ENCODE data around the gene TGFA.

Gene TGFA

DNA sequence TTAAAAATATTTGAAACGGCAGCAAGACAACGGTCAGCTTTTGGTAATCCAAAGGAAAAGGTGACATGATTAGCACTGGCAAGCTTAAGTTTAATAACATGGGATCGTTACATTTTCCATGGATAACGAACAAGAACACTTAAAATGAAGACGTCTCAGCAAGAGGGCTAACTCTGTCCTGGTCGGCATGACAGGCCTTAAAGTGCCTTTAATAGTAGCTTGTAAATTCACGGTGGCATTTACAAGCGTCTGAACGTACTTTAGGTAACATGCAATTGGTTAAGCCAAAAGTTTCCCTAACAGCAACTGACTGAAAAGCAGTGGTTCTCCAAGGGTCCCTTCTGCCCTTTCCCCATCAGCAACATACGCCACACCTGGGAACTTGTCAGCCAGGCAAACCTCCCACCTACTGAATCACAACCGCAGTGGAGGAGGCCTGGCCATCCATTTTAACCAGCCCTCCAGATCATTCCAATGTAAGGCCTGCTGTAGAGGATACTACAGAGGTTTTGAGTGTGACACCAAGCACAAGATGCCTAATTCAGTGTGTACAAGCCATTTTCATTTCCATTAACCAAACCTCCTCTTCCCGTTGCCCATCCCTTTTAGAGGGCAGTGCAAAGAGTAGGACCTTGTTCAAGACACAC, 4.4 kb downstream of the TGFA start:
- Histone ChIP-seq H3K4me1 (ENCODE audit: control insufficient read depth, insufficient read depth, low read length) (no peaks in the 10 kb centered on the region), H3K9ac (ENCODE audit: low read length) (no peak overlapping the region), H3K27ac (ENCODE audit: low read depth, low read length) (no peak overlapping the region), H3K36me3 (ENCODE audit: control insufficient read depth, insufficient read depth, low read length) (no peaks in the 10 kb centered on the region), H3K27me3 (ENCODE audit: control insufficient read depth, insufficient read depth, low read length) (peaks cover 6% of the 10 kb centered on the region), H3K4me3 (ENCODE audit: low read length) (no peak overlapping the region)

DNA sequence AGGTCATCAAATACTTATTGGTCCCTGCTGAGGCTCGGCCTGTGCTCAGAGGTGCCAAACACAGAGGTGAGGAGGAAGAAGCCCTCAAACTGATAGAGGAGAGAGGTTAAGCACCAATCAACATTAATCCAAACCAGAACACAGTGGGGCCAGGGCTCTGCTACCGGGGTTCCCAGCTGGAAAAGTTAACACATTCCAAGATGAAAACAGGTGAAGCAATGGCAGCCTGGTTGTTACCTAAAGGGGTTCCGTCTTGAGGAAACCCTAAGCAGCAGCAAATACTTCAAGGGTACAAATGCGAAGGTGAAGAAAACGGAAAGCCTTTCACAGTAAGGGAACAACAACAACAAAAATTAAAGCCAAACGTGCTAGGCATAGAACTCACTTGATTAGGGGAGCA, 5.4 kb downstream of the TGFA start:
- no peaks in the 10 kb centered on the region for H3K36me3 ChIP-seq (ENCODE audit: control insufficient read depth, insufficient read depth, low read length)
- no peak overlapping the region for H3K27ac ChIP-seq (ENCODE audit: low read depth, low read length)
- H3K27me3 ChIP-seq (ENCODE audit: control insufficient read depth, insufficient read depth, low read length) = peaks cover 2% of the 10 kb centered on the region
- H3K9ac ChIP-seq (ENCODE audit: low read length) = no peak overlapping the region
- no peak overlapping the region for H3K4me3 ChIP-seq (ENCODE audit: low read length)
- H3K4me1 ChIP-seq (ENCODE audit: control insufficient read depth, insufficient read depth, low read length) = no peaks in the 10 kb centered on the region

DNA sequence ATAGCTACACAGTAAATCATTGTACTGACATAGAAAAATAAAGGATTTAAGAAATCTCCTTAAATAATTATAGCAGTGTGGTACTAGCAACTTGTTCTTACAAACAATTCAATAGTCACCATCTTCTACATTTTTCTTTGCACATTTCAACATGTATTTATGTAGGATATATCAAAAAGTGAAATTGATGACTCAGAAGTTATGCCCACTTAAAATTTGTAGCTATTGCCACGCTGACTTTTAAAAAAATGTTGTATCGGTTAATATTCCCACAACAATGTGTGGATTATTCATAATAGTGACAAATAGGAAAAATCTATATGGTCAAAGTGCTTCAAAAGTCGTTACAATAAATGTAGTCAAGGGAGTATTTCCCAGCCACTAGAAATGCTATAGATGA, 6.7 kb downstream of the TGFA start:
- Histone ChIP-seq H3K27me3 (ENCODE audit: control insufficient read depth, insufficient read depth, low read length) (no peaks in the 10 kb centered on the region), H3K4me3 (ENCODE audit: low read length) (no peak overlapping the region), H3K9ac (ENCODE audit: low read length) (no peak overlapping the region), H3K27ac (ENCODE audit: low read depth, low read length) (no peak overlapping the region), H3K4me1 (ENCODE audit: control insufficient read depth, insufficient read depth, low read length) (no peaks in the 10 kb centered on the region), H3K36me3 (ENCODE audit: control insufficient read depth, insufficient read depth, low read length) (no peaks in the 10 kb centered on the region)

DNA sequence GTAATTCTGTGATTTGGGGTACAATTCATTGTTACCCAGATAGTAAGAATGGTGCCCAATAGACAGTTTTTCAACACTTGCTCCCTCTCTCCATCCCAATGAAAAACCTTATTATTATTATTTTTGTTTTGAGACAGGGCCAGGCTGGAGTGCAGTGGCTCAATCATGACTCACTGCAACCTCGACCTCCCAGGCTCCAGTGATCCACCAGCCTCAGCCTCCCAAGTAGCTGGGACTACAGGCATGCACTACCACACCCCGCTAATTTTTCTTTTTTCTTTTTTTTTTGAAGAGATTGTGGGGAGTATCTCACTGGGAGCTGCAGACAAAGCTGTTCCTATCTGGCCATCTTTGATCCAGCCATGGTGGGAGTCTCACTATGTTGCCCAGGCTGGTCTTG, 7.2 kb downstream of the TGFA start:
- Histone ChIP-seq H3K36me3 (ENCODE audit: control insufficient read depth, insufficient read depth, low read length) (no peaks in the 10 kb centered on the region), H3K4me1 (ENCODE audit: control insufficient read depth, insufficient read depth, low read length) (no peaks in the 10 kb centered on the region), H3K4me3 (ENCODE audit: low read length) (no peak overlapping the region), H3K27me3 (ENCODE audit: control insufficient read depth, insufficient read depth, low read length) (no peaks in the 10 kb centered on the region), H3K27ac (ENCODE audit: low read depth, low read length) (no peak overlapping the region), H3K9ac (ENCODE audit: low read length) (no peak overlapping the region)

DNA sequence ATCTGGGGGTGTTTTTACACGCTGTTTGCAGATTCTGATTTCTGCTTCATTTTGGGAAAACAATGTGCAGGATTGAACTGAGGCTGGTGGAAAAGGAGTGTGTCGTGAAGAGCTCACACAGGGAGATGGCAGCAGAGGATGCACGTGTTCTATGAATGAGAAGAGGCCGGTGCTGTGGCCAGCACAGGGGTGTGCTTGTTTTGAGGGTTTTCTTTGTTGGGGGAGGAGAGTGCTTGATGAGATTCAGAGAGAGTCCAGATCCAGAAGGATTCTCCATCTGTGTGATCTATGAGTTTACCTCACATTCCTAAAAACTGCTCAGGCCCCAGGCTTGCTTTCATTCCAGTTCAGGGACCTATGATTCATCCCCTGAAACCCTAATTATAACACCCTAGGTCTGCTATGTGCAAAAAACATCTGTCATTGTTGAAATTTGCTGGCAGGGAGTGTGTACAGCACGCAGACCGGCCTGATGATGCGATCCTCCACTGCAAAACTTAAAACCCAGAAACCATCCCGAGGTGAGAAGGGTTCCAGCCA, 12.1 kb downstream of the TGFA start:
- H3K4me3 ChIP-seq (ENCODE audit: low read length) = no peak overlapping the region
- no peaks in the 10 kb centered on the region for H3K36me3 ChIP-seq (ENCODE audit: control insufficient read depth, insufficient read depth, low read length)
- H3K4me1 ChIP-seq (ENCODE audit: control insufficient read depth, insufficient read depth, low read length) = no peaks in the 10 kb centered on the region
- no peak overlapping the region for H3K27ac ChIP-seq (ENCODE audit: low read depth, low read length)
- no peak overlapping the region for H3K9ac ChIP-seq (ENCODE audit: low read length)
- no peaks in the 10 kb centered on the region for H3K27me3 ChIP-seq (ENCODE audit: control insufficient read depth, insufficient read depth, low read length)

DNA sequence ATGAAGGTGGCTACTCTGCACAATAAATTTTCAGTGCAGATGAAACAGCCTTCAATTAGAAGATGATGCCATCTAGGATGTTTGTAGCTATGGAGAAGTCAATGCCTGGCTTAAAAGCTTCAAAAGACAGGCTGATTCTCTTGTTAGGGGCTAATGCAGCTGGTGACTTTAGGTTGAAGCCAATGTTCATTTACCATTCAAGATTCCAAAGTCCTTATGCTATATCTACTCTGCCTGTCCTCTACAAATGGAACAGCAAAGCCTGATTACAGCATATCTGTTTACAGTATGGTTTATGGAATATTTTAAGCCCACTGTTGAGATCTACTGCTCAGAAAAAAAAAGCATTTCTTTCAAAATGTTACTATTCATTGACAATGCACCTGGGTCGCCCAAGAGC, 15.8 kb downstream of the TGFA start:
- H3K27me3 ChIP-seq (ENCODE audit: control insufficient read depth, insufficient read depth, low read length) = no peaks in the 10 kb centered on the region
- no peaks in the 10 kb centered on the region for H3K4me1 ChIP-seq (ENCODE audit: control insufficient read depth, insufficient read depth, low read length)
- no peaks in the 10 kb centered on the region for H3K36me3 ChIP-seq (ENCODE audit: control insufficient read depth, insufficient read depth, low read length)

DNA sequence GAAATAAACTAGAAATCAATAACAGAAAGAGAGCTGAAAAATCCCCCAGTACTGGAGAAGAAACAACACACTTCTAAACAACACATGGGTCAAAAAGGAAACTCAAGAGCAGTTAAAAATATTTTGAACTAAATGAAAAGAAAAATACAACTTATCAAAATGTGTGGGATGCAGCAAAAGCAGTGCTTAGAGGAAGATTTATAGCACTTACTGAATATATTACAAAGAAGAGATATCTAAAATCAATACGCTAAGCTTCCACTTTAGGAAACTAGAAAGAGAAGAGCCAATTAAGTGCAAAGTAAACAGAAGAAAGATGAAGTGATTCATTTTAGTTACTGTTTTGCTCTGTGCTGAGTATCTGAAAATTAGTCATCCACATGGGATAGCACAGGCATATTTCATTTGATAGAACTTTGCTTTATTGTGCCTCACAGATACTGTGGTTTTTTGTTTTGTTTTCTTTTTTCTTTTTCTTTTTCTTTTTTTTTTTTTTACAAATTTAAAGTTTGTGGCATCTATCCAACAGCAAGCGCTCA, 17.0 kb downstream of the TGFA start:
- H3K36me3 ChIP-seq (ENCODE audit: control insufficient read depth, insufficient read depth, low read length) = no peaks in the 10 kb centered on the region
- no peak overlapping the region for H3K27ac ChIP-seq (ENCODE audit: low read depth, low read length)
- no peak overlapping the region for H3K4me3 ChIP-seq (ENCODE audit: low read length)
- no peaks in the 10 kb centered on the region for H3K4me1 ChIP-seq (ENCODE audit: control insufficient read depth, insufficient read depth, low read length)
- H3K9ac ChIP-seq (ENCODE audit: low read length) = no peak overlapping the region
- no peaks in the 10 kb centered on the region for H3K27me3 ChIP-seq (ENCODE audit: control insufficient read depth, insufficient read depth, low read length)

More for the DNA sequence above, 15.8 kb downstream of the TGFA start:
- no peak overlapping the region for H3K4me3 ChIP-seq (ENCODE audit: low read length)
- no peak overlapping the region for H3K9ac ChIP-seq (ENCODE audit: low read length)
- no peak overlapping the region for H3K27ac ChIP-seq (ENCODE audit: low read depth, low read length)

DNA sequence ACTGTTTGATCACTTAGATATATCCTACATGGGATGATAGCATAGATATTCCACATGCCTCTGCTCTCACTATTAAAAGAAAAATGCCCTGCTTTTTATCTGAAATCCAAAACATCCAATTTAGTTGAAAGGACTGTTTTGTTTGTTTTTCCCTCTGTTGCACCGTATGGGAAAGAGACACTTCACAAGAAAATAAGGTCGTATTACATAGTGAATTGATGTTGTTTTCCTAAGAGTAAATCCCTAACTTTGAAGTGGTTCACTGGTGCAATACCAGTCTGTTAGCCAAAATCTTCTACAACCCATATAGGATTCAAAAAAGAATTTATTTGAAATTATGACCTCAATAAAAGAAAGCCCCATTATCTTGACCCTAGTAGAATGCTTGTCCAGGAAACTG, 18.1 kb downstream of the TGFA start:
- H3K4me3 ChIP-seq (ENCODE audit: low read length) = no peak overlapping the region
- no peak overlapping the region for H3K27ac ChIP-seq (ENCODE audit: low read depth, low read length)
- H3K27me3 ChIP-seq (ENCODE audit: control insufficient read depth, insufficient read depth, low read length) = no peaks in the 10 kb centered on the region
- no peaks in the 10 kb centered on the region for H3K4me1 ChIP-seq (ENCODE audit: control insufficient read depth, insufficient read depth, low read length)
- no peak overlapping the region for H3K9ac ChIP-seq (ENCODE audit: low read length)
- H3K36me3 ChIP-seq (ENCODE audit: control insufficient read depth, insufficient read depth, low read length) = no peaks in the 10 kb centered on the region

DNA sequence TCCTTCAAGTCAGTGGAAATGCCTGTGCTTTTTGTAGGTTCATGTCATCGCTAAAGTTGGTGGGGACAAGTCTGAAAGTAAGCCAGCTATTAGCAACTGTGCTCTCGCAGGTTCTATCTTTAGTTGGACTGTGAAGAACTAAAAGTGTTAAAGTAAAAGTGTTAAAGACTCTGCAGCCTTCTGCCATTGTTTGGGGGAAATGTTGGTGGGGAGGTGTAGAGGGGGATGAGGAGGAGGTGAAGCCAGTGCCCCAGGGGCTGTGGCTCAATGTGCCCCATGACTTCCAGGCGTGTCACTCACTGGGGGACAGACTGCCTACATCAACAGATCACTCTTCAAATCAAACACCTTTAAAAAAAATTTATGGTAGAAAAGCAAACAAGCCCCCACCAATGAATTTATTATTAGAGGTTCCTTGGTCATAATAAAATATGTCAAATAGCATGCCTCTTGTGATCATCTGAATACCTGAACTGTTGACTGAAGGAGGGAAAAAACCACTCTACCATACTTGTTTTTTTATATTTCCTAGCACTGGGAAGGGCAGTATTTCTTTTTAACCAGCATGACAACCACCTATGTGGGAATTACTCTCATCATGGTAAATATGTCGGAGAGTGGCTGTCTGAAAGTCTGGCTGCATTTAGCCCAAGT, 19.3 kb downstream of the TGFA start:
- Histone ChIP-seq H3K36me3 (ENCODE audit: control insufficient read depth, insufficient read depth, low read length) (no peaks in the 10 kb centered on the region), H3K4me3 (ENCODE audit: low read length) (no peak overlapping the region), H3K4me1 (ENCODE audit: control insufficient read depth, insufficient read depth, low read length) (no peaks in the 10 kb centered on the region), H3K9ac (ENCODE audit: low read length) (no peak overlapping the region), H3K27ac (ENCODE audit: low read depth, low read length) (no peak overlapping the region), H3K27me3 (ENCODE audit: control insufficient read depth, insufficient read depth, low read length) (no peaks in the 10 kb centered on the region)

DNA sequence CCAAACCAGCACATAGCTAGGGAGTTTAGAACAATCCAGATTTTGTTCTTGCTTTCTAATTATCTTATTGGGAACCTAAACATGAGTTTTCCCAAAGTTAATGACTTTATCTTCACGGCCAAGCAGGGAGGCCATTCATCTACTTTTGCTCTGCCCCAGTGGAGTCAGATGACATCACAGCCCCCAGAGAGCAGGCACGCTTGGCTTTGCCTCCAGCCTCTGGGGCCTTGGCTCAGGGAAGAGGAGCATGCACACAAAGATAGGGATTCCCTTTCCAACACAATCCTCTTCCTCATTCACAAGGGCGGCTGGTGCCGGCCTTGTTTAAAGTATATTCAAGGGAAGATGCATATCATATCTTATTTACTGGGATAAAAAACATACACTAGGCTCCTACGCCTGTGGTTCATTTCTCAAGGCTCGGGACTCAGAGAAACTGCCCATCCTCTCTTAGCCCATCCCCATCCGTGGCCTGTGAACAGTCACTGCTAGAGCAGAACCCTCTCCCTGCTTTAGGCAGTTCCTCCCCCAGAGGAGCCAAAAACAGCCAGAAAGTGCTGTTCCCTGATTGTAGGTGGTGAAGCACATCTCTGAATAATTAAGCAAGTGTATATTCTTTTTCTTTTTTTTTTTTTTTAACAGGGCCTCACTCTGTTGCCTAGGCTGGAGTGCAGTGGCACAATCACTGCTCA, 21.2 kb downstream of the TGFA start:
- Histone ChIP-seq H3K36me3 (ENCODE audit: control insufficient read depth, insufficient read depth, low read length) (no peaks in the 10 kb centered on the region), H3K4me1 (ENCODE audit: control insufficient read depth, insufficient read depth, low read length) (no peaks in the 10 kb centered on the region), H3K9ac (ENCODE audit: low read length) (no peak overlapping the region), H3K4me3 (ENCODE audit: low read length) (no peak overlapping the region), H3K27me3 (ENCODE audit: control insufficient read depth, insufficient read depth, low read length) (no peaks in the 10 kb centered on the region), H3K27ac (ENCODE audit: low read depth, low read length) (no peak overlapping the region)

DNA sequence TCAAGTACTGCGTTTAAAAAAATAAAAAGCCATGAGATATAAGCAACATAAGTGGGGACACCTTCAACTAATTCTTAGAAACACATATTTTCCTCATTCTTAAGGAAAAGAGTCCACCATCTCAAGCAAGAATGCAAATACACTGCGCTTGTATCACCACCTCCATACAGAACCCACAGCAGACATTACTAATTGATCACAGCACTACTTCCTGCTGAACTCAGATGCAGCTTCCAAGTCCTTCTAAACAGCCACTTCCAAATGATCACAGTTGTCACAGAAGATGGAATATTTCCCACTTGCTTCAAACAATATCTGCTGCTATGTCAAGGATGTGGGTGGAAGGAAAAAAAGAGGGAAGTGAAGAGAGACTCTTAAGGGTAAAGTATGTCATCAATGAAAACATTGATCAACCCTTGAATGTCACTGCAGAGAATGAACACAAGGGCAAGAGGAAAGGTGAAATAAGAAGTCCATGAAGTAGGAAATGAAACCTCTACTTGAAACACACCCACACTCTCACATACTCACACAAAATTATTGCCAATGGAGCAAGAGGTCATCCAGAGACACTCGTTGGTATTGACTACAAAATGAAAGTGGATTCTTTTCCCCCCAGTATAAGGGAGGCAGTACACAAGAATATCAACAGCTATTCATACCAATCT, 22.1 kb downstream of the TGFA start:
- no peak overlapping the region for H3K4me3 ChIP-seq (ENCODE audit: low read length)
- no peak overlapping the region for H3K9ac ChIP-seq (ENCODE audit: low read length)
- H3K27ac ChIP-seq (ENCODE audit: low read depth, low read length) = no peak overlapping the region
- no peaks in the 10 kb centered on the region for H3K27me3 ChIP-seq (ENCODE audit: control insufficient read depth, insufficient read depth, low read length)
- no peaks in the 10 kb centered on the region for H3K4me1 ChIP-seq (ENCODE audit: control insufficient read depth, insufficient read depth, low read length)
- no peaks in the 10 kb centered on the region for H3K36me3 ChIP-seq (ENCODE audit: control insufficient read depth, insufficient read depth, low read length)

DNA sequence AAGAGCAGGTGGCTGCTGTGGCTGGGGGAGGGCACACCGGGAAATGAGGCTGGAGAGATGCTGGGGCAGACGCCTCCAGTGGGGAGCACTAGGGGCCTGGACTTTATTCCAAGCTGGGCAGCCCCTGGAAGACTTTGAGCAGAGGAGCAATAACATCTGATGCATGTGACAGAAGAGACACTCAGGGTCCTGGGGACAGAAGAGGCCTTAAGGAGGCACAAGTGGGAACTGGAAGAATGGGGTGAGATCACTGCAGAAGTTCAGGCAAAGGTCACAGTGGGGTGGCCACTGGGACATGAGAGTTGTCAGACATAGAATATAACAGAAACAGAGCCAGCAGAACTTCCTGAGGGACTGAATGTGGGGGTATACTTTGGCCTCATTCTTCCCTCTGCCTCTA, 24.0 kb downstream of the TGFA start:
- H3K27me3 ChIP-seq (ENCODE audit: control insufficient read depth, insufficient read depth, low read length) = no peaks in the 10 kb centered on the region

More for the DNA sequence above, 24.0 kb downstream of the TGFA start:
- Histone ChIP-seq H3K4me3 (ENCODE audit: low read length) (no peak overlapping the region), H3K36me3 (ENCODE audit: control insufficient read depth, insufficient read depth, low read length) (no peaks in the 10 kb centered on the region), H3K9ac (ENCODE audit: low read length) (no peak overlapping the region), H3K27ac (ENCODE audit: low read depth, low read length) (no peak overlapping the region), H3K4me1 (ENCODE audit: control insufficient read depth, insufficient read depth, low read length) (no peaks in the 10 kb centered on the region)

All from rectal smooth muscle tissue (tissue), 1 donor.